H9 (cell line): ENCODE measurements around the gene TLE4. TPM values are rescaled to one million over a fixed set of nuclear protein-coding genes. Genes with fewer than 3 reads are reported as not detected.

ENCODE experiments used
- DNase-seq: peaks from one replicate; pipeline ENCODE4 v3.0.0-alpha.2; 2017
- H2AFZ ChIP-seq: one replicate; pipeline ENCODE4 v1.6.1; 2013; ENCODE audit warnings: mild to moderate bottlenecking, low read length, control low read depth, moderate library complexity
- H2AK5ac ChIP-seq: 2 replicates; pipeline ENCODE4 v1.6.1; 2013; ENCODE audit warnings: low read length, control low read depth, mixed read lengths; ENCODE audit not compliant: insufficient read length
- H2BK120ac ChIP-seq: one replicate; pipeline ENCODE4 v1.6.1; 2013; ENCODE audit warnings: low read depth, mild to moderate bottlenecking, low read length, control low read depth, inconsistent platforms; ENCODE audit not compliant: poor library complexity, severe bottlenecking
- H2BK12ac ChIP-seq: 2 replicates; pipeline ENCODE4 v1.6.1; 2013; ENCODE audit warnings: low read length, control low read depth, mixed read lengths, low read depth; ENCODE audit not compliant: insufficient read length
- H2BK15ac ChIP-seq: 2 replicates; pipeline ENCODE4 v1.6.1; 2013; ENCODE audit warnings: low read depth, low read length, control low read depth
- H2BK20ac ChIP-seq: one replicate; pipeline ENCODE4 v1.6.1; 2013; ENCODE audit warnings: low read depth, mild to moderate bottlenecking, low read length, control low read depth, inconsistent platforms; ENCODE audit not compliant: poor library complexity, severe bottlenecking
- H2BK5ac ChIP-seq: 2 replicates; pipeline ENCODE4 v1.6.1; 2013; ENCODE audit warnings: low read length, control low read depth, mixed read lengths; ENCODE audit not compliant: insufficient read length
- H3K14ac ChIP-seq: 2 replicates; pipeline ENCODE4 v1.6.1; 2013; ENCODE audit warnings: low read length, control low read depth; ENCODE audit not compliant: insufficient read depth
- H3K18ac ChIP-seq: 2 replicates; pipeline ENCODE4 v1.6.1; 2013; ENCODE audit warnings: low read depth, mild to moderate bottlenecking, mixed read lengths, low read length, control low read depth; ENCODE audit not compliant: insufficient read length
- H3K23ac ChIP-seq: 2 replicates; pipeline ENCODE4 v1.6.1; 2013; ENCODE audit warnings: low read length, control low read depth, mixed read lengths, low read depth; ENCODE audit not compliant: insufficient read length
- H3K23me2 ChIP-seq: 2 replicates; pipeline ENCODE4 v1.6.1; 2013; ENCODE audit warnings: low read depth, mild to moderate bottlenecking, mixed read lengths, low read length, control low read depth; ENCODE audit not compliant: insufficient read length, poor library complexity, severe bottlenecking
- H3K27ac ChIP-seq: 2 replicates; pipeline ENCODE4 v1.5.1; 2013; ENCODE audit warnings: low read length, control low read depth, mixed read lengths, low read depth; ENCODE audit not compliant: insufficient read length
- H3K27me3 ChIP-seq: 2 replicates; pipeline ENCODE4 v1.6.1; 2013; ENCODE audit warnings: low read length, control low read depth, inconsistent platforms; ENCODE audit not compliant: insufficient read depth
- H3K4ac ChIP-seq: 2 replicates; pipeline ENCODE4 v1.6.1; 2013; ENCODE audit warnings: low read depth, mild to moderate bottlenecking, control low read depth, inconsistent platforms, low read length, moderate library complexity
- H3K4me1 ChIP-seq: 2 replicates; pipeline ENCODE4 v1.6.1; 2013; ENCODE audit warnings: low read length, control low read depth, inconsistent platforms; ENCODE audit not compliant: insufficient read depth
- H3K4me2 ChIP-seq: 2 replicates; pipeline ENCODE4 v1.6.1; 2013; ENCODE audit warnings: low read length, control low read depth, mixed read lengths; ENCODE audit not compliant: insufficient read length, insufficient read depth
- H3K56ac ChIP-seq: 2 replicates; pipeline ENCODE4 v1.6.1; 2013; ENCODE audit warnings: low read depth, mild to moderate bottlenecking, mixed read lengths, low read length, control low read depth; ENCODE audit not compliant: insufficient read length
- H3K79me1 ChIP-seq: 2 replicates; pipeline ENCODE4 v1.6.1; 2013; ENCODE audit warnings: low read depth, mild to moderate bottlenecking, moderate library complexity, low read length, control low read depth, inconsistent platforms; ENCODE audit not compliant: insufficient read depth, poor library complexity, severe bottlenecking
- H3K79me2 ChIP-seq: 2 replicates; pipeline ENCODE4 v1.6.1; 2013; ENCODE audit warnings: low read length, control low read depth, inconsistent platforms; ENCODE audit not compliant: insufficient read depth
- H3K9ac ChIP-seq: 2 replicates; pipeline ENCODE4 v1.6.1; 2013; ENCODE audit warnings: low read length, control low read depth, mixed read lengths; ENCODE audit not compliant: insufficient read length; ENCODE audit errors: extremely low read depth
- H3K9me3 ChIP-seq: one replicate; pipeline ENCODE4 v1.6.1; 2013; ENCODE audit warnings: low read depth, low read length, inconsistent platforms; ENCODE audit not compliant: control insufficient read depth
- H3T11ph ChIP-seq: one replicate; pipeline ENCODE4 v1.6.1; 2013; ENCODE audit warnings: mild to moderate bottlenecking, low read length, control low read depth, inconsistent platforms
- H4K20me1 ChIP-seq: one replicate; pipeline ENCODE4 v1.6.1; 2013; ENCODE audit not compliant: control insufficient read depth, insufficient read length, insufficient read depth
- H4K5ac ChIP-seq: 2 replicates; pipeline ENCODE4 v1.6.1; 2013; ENCODE audit warnings: low read depth, mild to moderate bottlenecking, mixed read lengths, low read length, control low read depth; ENCODE audit not compliant: insufficient read length
- H4K8ac ChIP-seq: replicated peaks from 2 replicates; pipeline ENCODE4 v1.6.1; 2013; ENCODE audit warnings: low read length, control low read depth, mixed read lengths, low read depth; ENCODE audit not compliant: insufficient read length
- H4K91ac ChIP-seq: 2 replicates; pipeline ENCODE4 v1.6.1; 2013; ENCODE audit warnings: low read depth, mild to moderate bottlenecking, moderate library complexity, mixed read lengths, low read length, control low read depth; ENCODE audit not compliant: insufficient read length
- H3K27ac Mint-ChIP-seq, 3 experiments: 2 replicates in 2 of 3; 3 replicates in 1 of 3; pipeline ENCODE4 v1.8.0; 2020 to 2021; ENCODE audit warnings: mixed read lengths in 3 of 3, mild to moderate bottlenecking in 1 of 3, moderate library complexity in 1 of 3
- H3K27me3 Mint-ChIP-seq: 2 replicates; pipeline ENCODE4 v1.8.0; 2021; ENCODE audit warnings: low read depth, mild to moderate bottlenecking, moderate library complexity, mixed read lengths
- H3K36me3 Mint-ChIP-seq, 3 experiments: 2 replicates in 2 of 3; 3 replicates in 1 of 3; pipeline ENCODE4 v1.8.0; 2020 to 2021; ENCODE audit warnings: low read depth in 3 of 3, mixed read lengths in 3 of 3; ENCODE audit not compliant: insufficient read depth in 1 of 3
- H3K4me1 Mint-ChIP-seq, 2 experiments: 2 replicates each; pipeline ENCODE4 v1.8.0; 2020; ENCODE audit warnings: mixed read lengths in 2 of 2
- H3K4me3 Mint-ChIP-seq, 2 experiments: 2 replicates in 1 of 2; 3 replicates in 1 of 2; pipeline ENCODE4 v1.8.0; 2020 to 2021; ENCODE audit warnings: mild to moderate bottlenecking in 2 of 2, mixed read lengths in 2 of 2, moderate library complexity in 1 of 2
- H3K9me3 Mint-ChIP-seq, 2 experiments: 2 replicates in 1 of 2; 3 replicates in 1 of 2; pipeline ENCODE4 v1.8.0; 2020; ENCODE audit warnings: mild to moderate bottlenecking in 2 of 2, mixed read lengths in 2 of 2, moderate library complexity in 1 of 2
- CTCF ChIP-seq: fragments of 200-600 bp; sonication (generic); conservative IDR thresholded peaks from 3 replicates; pipeline ENCODE4 v1.8.0; 2021; ENCODE audit warnings: antibody characterized with exemption, mild to moderate bottlenecking
- total RNA-seq: library from RNA; stranded (reverse); gene quantifications from 2 replicates; pipeline ENCODE4 v1.2.1, GENCODE V29; 2021

TLE4 gene
- total RNA-seq, 1 experiment from 2014 or later, result 35.1 TPM

DNA sequence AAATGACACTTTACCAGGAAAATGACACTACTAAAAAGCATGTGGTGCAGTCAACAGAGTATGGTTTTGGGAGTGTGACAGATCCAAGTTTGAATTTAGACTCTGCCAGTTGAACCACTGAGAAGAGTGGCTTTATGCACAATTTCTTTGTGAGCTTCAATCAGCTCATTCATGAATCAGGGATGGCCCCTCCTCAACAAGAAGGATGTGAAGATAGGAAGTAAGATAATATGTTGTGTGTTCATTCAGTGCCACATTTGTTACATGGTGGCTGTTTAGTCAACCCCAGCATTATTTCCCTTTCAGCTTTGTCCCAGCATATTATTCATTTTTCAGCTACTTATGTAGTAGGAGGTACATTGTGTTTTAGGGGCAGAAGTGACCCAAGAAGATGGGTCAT lies 140.1 kb downstream of the TLE4 start:
- no peak overlapping the region for H2AFZ ChIP-seq
- H3K9me3 ChIP-seq, result no peaks in the 10 kb centered on the region
- no peaks in the 10 kb centered on the region for H3K23me2 ChIP-seq
- H3K27me3 Mint-ChIP-seq, result no peaks in the 10 kb centered on the region
- no peak overlapping the region for H2BK15ac ChIP-seq
- peaks cover 11 to 45% (median 28%) of the 10 kb centered on the region in 3 experiments; a peak in 6 of 7 replicates for H3K36me3 Mint-ChIP-seq
- no peak overlapping the region for H3K27ac Mint-ChIP-seq
- H2BK120ac ChIP-seq, result no peak overlapping the region
- no peak overlapping the region for H3T11ph ChIP-seq
- peaks cover 17 to 18% of the 10 kb centered on the region in 2 experiments for H3K4me1 Mint-ChIP-seq
- no peak overlapping the region for H2BK20ac ChIP-seq
- no peak overlapping the region for H2BK5ac ChIP-seq
- no peaks in the 10 kb centered on the region for H4K20me1 ChIP-seq
- H3K79me1 ChIP-seq, result no peaks in the 10 kb centered on the region
- H3K14ac ChIP-seq, result no peak overlapping the region
- H3K9me3 Mint-ChIP-seq, result no peaks in the 10 kb centered on the region
- no peak overlapping the region for H3K23ac ChIP-seq
- no peak overlapping the region for H4K5ac ChIP-seq
- no peak overlapping the region for H2BK12ac ChIP-seq
- H3K18ac ChIP-seq, result no peak overlapping the region
- H4K8ac ChIP-seq, result no peak overlapping the region
- no peak overlapping the region for H3K4me3 Mint-ChIP-seq
- TF ChIP-seq CTCF, result no peak
- no peak overlapping the region for H3K4me2 ChIP-seq
- no peak overlapping the region for H3K56ac ChIP-seq
- H3K9ac ChIP-seq, result no peak overlapping the region
- DNase-seq, result no peak
- H3K79me2 ChIP-seq, result no peaks in the 10 kb centered on the region
- no peak overlapping the region for H4K91ac ChIP-seq
- H3K27ac ChIP-seq, result no peak overlapping the region
- no peaks in the 10 kb centered on the region; the same call in 1 of the 2 replicates for H3K4me1 ChIP-seq
- H3K4ac ChIP-seq, result no peak overlapping the region
- no peak overlapping the region for H2AK5ac ChIP-seq
- H3K27me3 ChIP-seq, result no peaks in the 10 kb centered on the region
